Activated CD4-positive, alpha-beta T cell treated with anti-CD3 and anti-CD28 coated beads for 48 hours (primary cell): Measurements from ENCODE around the gene TBL2.
"Not testable (repeated sequence)": the region's sequence is repeated elsewhere in the genome, so short reads cannot be mapped to it uniquely, and the experiment has no call there.

Experiments used
- DNase-seq: peaks from one replicate; pipeline ENCODE4 v3.0.0-alpha.2; 2020

TBL2 gene

GRCh38 chr7:73578342-73579128 lies at the start of gene TBL2:
Gene TBL2, minus strand, starts transcription at chr7:73578579. Its CDS starts 30 bp downstream, at chr7:73578549.
- peak; percentile 99 for DNase-seq

- DNase-seq: no peak
These were observed 48.4 kb upstream of the TBL2 start for GRCh38 chr7:73626814-73627213.

- no peak for DNase-seq
These were observed 46.9 kb upstream of the TBL2 start for GRCh38 chr7:73625276-73625675.

GRCh38 chr7:73624669-73625001 lies 46.3 kb upstream of the TBL2 start:
- DNase-seq: no peak

- DNase-seq: peak; percentile 81
These were observed 45.7 kb upstream of the TBL2 start, which contains the start of gene MLXIPL for GRCh38 chr7:73623798-73624668. Gene MLXIPL, minus strand, starts transcription at chr7:73624522. Its CDS starts 30 bp downstream, at chr7:73624492.

GRCh38 chr7:73622909-73623797 lies 44.8 kb upstream of the TBL2 start:
- DNase-seq: no peak

GRCh38 chr7:73622527-73622908 lies 44.1 kb upstream of the TBL2 start:
- no peak for DNase-seq

GRCh38 chr7:73621168-73622063 lies 43.0 kb upstream of the TBL2 start:
- no peak for DNase-seq

GRCh38 chr7:73619394-73619793 lies 41.0 kb upstream of the TBL2 start:
- DNase-seq: not testable (repeated sequence)

GRCh38 chr7:73618538-73618937 lies 40.2 kb upstream of the TBL2 start:
- DNase-seq: no peak

GRCh38 chr7:73617520-73617919 lies 39.1 kb upstream of the TBL2 start:
- not testable (repeated sequence) for DNase-seq

GRCh38 chr7:73615886-73616285 lies 37.5 kb upstream of the TBL2 start:
- DNase-seq: no peak

- not testable (repeated sequence) for DNase-seq
These were observed 36.6 kb upstream of the TBL2 start for GRCh38 chr7:73614937-73615336.

- no peak for DNase-seq
These were observed 35.8 kb upstream of the TBL2 start for GRCh38 chr7:73613954-73614735.

- no peak for DNase-seq
These were observed 34.4 kb upstream of the TBL2 start for GRCh38 chr7:73612598-73613269.

GRCh38 chr7:73611017-73611555 lies 32.7 kb upstream of the TBL2 start:
- DNase-seq: no peak

GRCh38 chr7:73610105-73610504 lies 31.7 kb upstream of the TBL2 start:
- no peak for DNase-seq

GRCh38 chr7:73607692-73607983 lies 29.3 kb upstream of the TBL2 start:
- not testable (repeated sequence) for DNase-seq

- peak; percentile 75 for DNase-seq
These were observed 28.7 kb upstream of the TBL2 start for GRCh38 chr7:73606801-73607691.
